Natural killer cell (primary cell): ENCODE data around the gene FHOD1. TPM values are rescaled to one million over a fixed set of nuclear protein-coding genes. Genes with fewer than 3 reads are reported as not detected.
A peak's percentile ranks its signal among the peaks of the same experiment; 100 is the strongest.

Experiments used
- ATAC-seq, 3 donors: fragments of 150-1000 bp in 2 of 3; fragments of 200-7000 bp in 1 of 3; cut with Tn5 transposase; 1 replicate in 1 of 3; 2 replicates in 2 of 3; pipeline ENCODE4 v1.10.0; 2021; ENCODE audit warnings: mild to moderate bottlenecking in 2 of 3, moderate library complexity in 2 of 3
- DNase-seq, 2 donors: peaks; one replicate each; pipeline versions ENCODE4 v3.0.0 to v3.0.0-alpha.2; 2013 to 2021; ENCODE audit warnings: mixed read lengths in 1 of 2
- H3K27ac ChIP-seq: one replicate; pipeline ENCODE4 v1.5.1; 2013; ENCODE audit warnings: mild to moderate bottlenecking, low read length
- H3K27me3 ChIP-seq: one replicate; pipeline ENCODE4 v1.6.1; 2013; ENCODE audit warnings: low read length; ENCODE audit not compliant: control insufficient read depth, insufficient read depth
- H3K36me3 ChIP-seq: one replicate; pipeline ENCODE4 v1.6.1; 2013; ENCODE audit warnings: low read length; ENCODE audit not compliant: control insufficient read depth, insufficient read depth
- H3K4me1 ChIP-seq: one replicate; pipeline ENCODE4 v1.6.1; 2013; ENCODE audit warnings: low read length; ENCODE audit not compliant: control insufficient read depth, insufficient read depth
- H3K4me3 ChIP-seq: one replicate; pipeline ENCODE4 v1.5.1; 2013; ENCODE audit warnings: low read length
- H3K9me3 ChIP-seq: one replicate; pipeline ENCODE4 v1.6.1; 2013; ENCODE audit warnings: low read length; ENCODE audit not compliant: control insufficient read depth, insufficient read depth
- H3K27ac Mint-ChIP-seq, 2 donors: one replicate each; pipeline ENCODE4 v1.8.0; 2022; ENCODE audit warnings: mild to moderate bottlenecking in 2 of 2, mixed read lengths in 2 of 2, moderate library complexity in 1 of 2
- H3K27me3 Mint-ChIP-seq, 2 donors: one replicate each; pipeline ENCODE4 v1.8.0; 2022; ENCODE audit warnings: low read depth in 2 of 2, mixed read lengths in 2 of 2
- H3K36me3 Mint-ChIP-seq: one replicate; pipeline ENCODE4 v1.8.0; 2022; ENCODE audit warnings: mixed read lengths
- H3K4me1 Mint-ChIP-seq, 2 donors: one replicate each; pipeline ENCODE4 v1.8.0; 2022; ENCODE audit warnings: mixed read lengths in 2 of 2
- H3K4me3 Mint-ChIP-seq: one replicate; pipeline ENCODE4 v1.8.0; 2022; ENCODE audit warnings: mild to moderate bottlenecking, moderate library complexity, mixed read lengths
- H3K9me3 Mint-ChIP-seq, 2 donors: one replicate each; pipeline ENCODE4 v1.8.0; 2022; ENCODE audit warnings: mixed read lengths in 2 of 2
- CTCF ChIP-seq: fragments of 200-600 bp; IDR thresholded peaks from one replicate; pipeline ENCODE4 v1.8.0; 2022; ENCODE audit warnings: antibody characterized with exemption
- WGBS: methylation state at CpG from one replicate; pipeline ENCODE4 v1.1.7; 2013; ENCODE audit warnings: missing lambda C conversion rate; ENCODE audit not compliant: insufficient coverage; 5-methylcytosine and 5-hydroxymethylcytosine counted together
- intact Hi-C: fragments of 100-400 bp; cut with micrococcal nuclease; formaldehyde crosslinking; loops from one replicate; pipeline ENCODE4 v1.14.2; 2022
- total RNA-seq, 4 donors: library from RNA; stranded (reverse); fragments of 120-200 nt in 1 of 4; gene quantifications; one replicate each; pipeline versions ENCODE4 v1.2.3 to v1.2.4, GENCODE V29; 2013 to 2022

FHOD1 gene
- total RNA-seq, 3 donors from 2014 or later (not counting 1 experiment from before 2014, with no cell fraction given) = 79.3 to 96.8 (median 89.2) TPM

GRCh38 chr16:67246756-67247191 is 507 bp downstream of the FHOD1 start:
- no peaks in the 10 kb centered on the region for H3K9me3 Mint-ChIP-seq
- no peak for ATAC-seq
- H3K27ac Mint-ChIP-seq = peak overlapping the region; percentile 92 to 98
- H3K36me3 Mint-ChIP-seq = no peaks in the 10 kb centered on the region
- peaks cover 18 to 30% of the 10 kb centered on the region in 2 donors for H3K27me3 Mint-ChIP-seq
- intact Hi-C loops = loop anchor here (1.0 to 2.0 kb wide), 2 partner anchors 19 to 64 kb away; partner anchors contain the start of genes MATCAP1 and TMEM208
- H3K4me3 ChIP-seq = peak overlapping the region; percentile 65
- DNase-seq = no peak
- no peaks in the 10 kb centered on the region for H3K36me3 ChIP-seq
- no peak for TF ChIP-seq CTCF
- peaks cover 33 to 58% of the 10 kb centered on the region in 2 donors for H3K4me1 Mint-ChIP-seq
- H3K27ac ChIP-seq = peak overlapping the region; percentile 56
- H3K4me3 Mint-ChIP-seq = peak overlapping the region; percentile 96
- H3K9me3 ChIP-seq = no peaks in the 10 kb centered on the region
- peaks cover 57% of the 10 kb centered on the region for H3K4me1 ChIP-seq
- WGBS = 0% methylated on average over 26 of the region's 26 CpGs
- peaks cover 17% of the 10 kb centered on the region for H3K27me3 ChIP-seq

DNA sequence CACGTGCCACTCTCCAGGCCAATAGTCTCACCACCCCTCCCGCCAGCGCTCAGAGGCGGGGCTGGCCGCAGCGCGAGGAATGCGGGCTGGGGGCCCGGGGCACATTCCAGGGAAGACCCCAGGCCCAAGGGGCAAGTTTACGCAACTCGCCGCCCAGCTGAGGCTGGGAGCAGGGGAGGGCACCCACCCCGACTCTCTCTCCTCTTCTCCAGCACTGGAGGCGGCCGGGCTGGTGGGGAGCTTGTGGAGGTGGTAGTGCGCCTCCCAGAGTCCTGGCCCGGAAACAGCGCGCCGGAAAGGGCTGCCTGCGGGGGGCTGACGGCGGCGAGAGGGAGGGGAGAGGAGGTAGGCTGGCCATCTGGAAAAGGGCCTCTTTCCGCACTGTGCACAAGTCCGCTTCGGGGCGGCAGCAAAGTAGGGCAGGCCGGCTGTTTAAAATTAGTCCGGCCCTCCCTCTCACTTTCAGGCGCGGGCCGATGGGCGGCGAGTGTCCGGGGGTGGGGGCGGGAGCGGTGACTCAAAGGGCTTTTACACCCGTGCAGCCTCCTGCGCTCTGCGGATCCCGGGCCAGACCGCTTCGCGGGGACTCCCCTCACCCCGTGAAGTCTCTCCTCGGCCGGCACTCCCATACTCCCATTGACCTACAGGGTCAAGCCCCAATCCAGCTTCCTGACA is 1.1 kb downstream of the FHOD1 start:
- Histone ChIP-seq H3K4me3 (peak overlapping the region; percentile 65), H3K36me3 (no peaks in the 10 kb centered on the region), H3K27ac (peak overlapping the region; percentile 56), H3K27me3 (peaks cover 17% of the 10 kb centered on the region), H3K4me1 (peaks cover 57% of the 10 kb centered on the region), H3K9me3 (no peaks in the 10 kb centered on the region)
- Mint-ChIP-seq H3K27me3 (peaks cover 18 to 27% of the 10 kb centered on the region in 2 donors), H3K27ac (peak overlapping the region; percentile 92 to 98), H3K4me3 (peak overlapping the region; percentile 96), H3K36me3 (no peaks in the 10 kb centered on the region), H3K4me1 (peaks cover 33 to 62% of the 10 kb centered on the region in 2 donors), H3K9me3 (no peaks in the 10 kb centered on the region)
- DNase-seq (peak; percentile 59 to 64), ATAC-seq (peak; percentile 18 to 25 (median 20))
- 2% methylated on average over 47 of the region's 48 CpGs for WGBS
- no peak for TF ChIP-seq CTCF
- intact Hi-C loops = loop anchor here (2.0 kb wide), 1 partner anchor 63 kb away; the partner anchor contains the start of gene MATCAP1

DNA sequence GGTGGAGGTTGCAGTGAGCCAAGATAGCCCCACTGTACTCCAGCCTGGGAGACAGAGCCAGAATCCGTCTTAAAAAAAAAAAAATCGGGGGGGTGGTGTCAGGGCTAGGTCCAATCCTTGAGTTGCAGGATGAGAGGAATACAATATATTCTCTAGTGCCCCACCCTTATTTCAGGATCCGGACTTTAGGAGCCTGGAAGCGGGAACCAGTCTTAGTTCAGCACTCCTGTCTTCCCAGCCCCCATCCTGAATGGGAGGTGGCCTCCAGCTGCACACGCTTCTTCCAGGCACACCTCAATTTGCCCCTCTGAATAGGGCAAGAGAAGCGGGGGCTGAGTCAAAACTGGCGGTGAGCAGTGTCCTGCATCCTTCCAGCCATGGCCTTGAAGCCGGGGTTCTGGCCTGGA is 1.6 kb downstream of the FHOD1 start:
- no peak for ATAC-seq
- peaks cover 16% of the 10 kb centered on the region for H3K27me3 ChIP-seq
- no peaks in the 10 kb centered on the region for H3K36me3 ChIP-seq
- 52% methylated on average over 7 of the region's 8 CpGs for WGBS
- H3K9me3 ChIP-seq = no peaks in the 10 kb centered on the region
- peaks cover 57% of the 10 kb centered on the region for H3K4me1 ChIP-seq
- TF ChIP-seq CTCF = no peak
- Mint-ChIP-seq H3K36me3 (no peaks in the 10 kb centered on the region), H3K4me1 (peaks cover 33 to 64% of the 10 kb centered on the region in 2 donors), H3K9me3 (no peaks in the 10 kb centered on the region), H3K27me3 (peaks cover 14 to 24% of the 10 kb centered on the region in 2 donors), H3K27ac (peak overlapping the region; percentile 94 to 98), H3K4me3 (peak overlapping the region; percentile 96)
- no peak for DNase-seq
- H3K4me3 ChIP-seq = peak overlapping the region; percentile 65
- intact Hi-C loops = loop anchor here (2.0 kb wide), 1 partner anchor 63 kb away; the partner anchor contains the start of gene MATCAP1
- peak overlapping the region; percentile 56 for H3K27ac ChIP-seq
